Heart right ventricle (tissue), 16 donors: Measurements from ENCODE around the gene FAM53A. TPM values are rescaled to one million over a fixed set of nuclear protein-coding genes. Genes with fewer than 3 reads are reported as not detected.
"Not testable (repeated sequence)": the region's sequence is repeated elsewhere in the genome, so short reads cannot be mapped to it uniquely, and the experiment has no call there.

ENCODE experiments used
- ATAC-seq, 8 donors: fragments of 200-7000 bp; cut with Tn5 transposase; one replicate each; pipeline ENCODE4 v1.9.1; 2020; ENCODE audit warnings: mild to moderate bottlenecking in 8 of 8, moderate library complexity in 8 of 8, moderate number of reproducible peaks in 1 of 8
- DNase-seq, 2 donors: peaks; one replicate each; pipeline ENCODE4 v3.0.0-alpha.2; 2020
- H3K27ac ChIP-seq, 10 donors: fragments of 200-600 bp; sonication (generic) in 2 of 10; one replicate each; pipeline versions ENCODE4 v1.5.0 to v1.8.0; 2020 to 2022; ENCODE audit warnings: mild to moderate bottlenecking in 3 of 10
- H3K27me3 ChIP-seq, 7 donors: fragments of 200-600 bp; one replicate each; pipeline ENCODE4 v1.8.0; 2021 to 2022; ENCODE audit warnings: mild to moderate bottlenecking in 2 of 7
- H3K36me3 ChIP-seq, 9 donors: fragments of 200-600 bp; sonication (generic) in 1 of 9; one replicate each; pipeline versions ENCODE4 v1.5.0 to v1.8.0; 2020 to 2022; ENCODE audit warnings: mild to moderate bottlenecking in 2 of 9
- H3K4me1 ChIP-seq, 9 donors: fragments of 200-600 bp; sonication (generic) in 1 of 9; one replicate each; pipeline versions ENCODE4 v1.5.0 to v1.8.0; 2020 to 2022; ENCODE audit warnings: mild to moderate bottlenecking in 4 of 9
- H3K4me3 ChIP-seq, 10 donors: fragments of 200-600 bp; sonication (generic) in 2 of 10; one replicate each; pipeline versions ENCODE4 v1.5.0 to v1.8.0; 2020 to 2022; ENCODE audit warnings: mild to moderate bottlenecking in 7 of 10, moderate library complexity in 2 of 10
- H3K9me3 ChIP-seq, 11 donors: fragments of 200-600 bp in 10 of 11; sonication (generic) in 2 of 11; one replicate each; pipeline versions ENCODE4 v1.5.0 to v1.8.0; 2013 to 2022; ENCODE audit warnings: mild to moderate bottlenecking in 2 of 11, control low read depth in 1 of 11, moderate library complexity in 1 of 11
- CTCF ChIP-seq, 9 donors: fragments of 200-600 bp; sonication (generic) in 2 of 9; IDR thresholded peaks; one replicate each; pipeline versions ENCODE4 v1.5.0 to v1.8.0; 2021 to 2022; ENCODE audit warnings: antibody characterized with exemption in 9 of 9, mild to moderate bottlenecking in 5 of 9, moderate library complexity in 1 of 9
- whole genome bisulfite sequencing, 2 donors: extraction: QIAGEN DNeasy Blood & Tissue Kit; methylation state at CpG; one replicate each; pipeline ENCODE4 v1.1.7; 2013; ENCODE audit warnings: inconsistent platforms in 1 of 2; 5-methylcytosine and 5-hydroxymethylcytosine counted together
- intact Hi-C, 10 donors: fragments of 100-400 bp; cut with DNase I; formaldehyde crosslinking; loops; one replicate each; pipeline versions ENCODE4 v1.11.1 to v1.14.2; 2022
- polyA plus RNA-seq, 2 donors: library from polyadenylated mRNA; stranded (reverse); fragments of 200-250 nt; gene quantifications; one replicate each; pipeline ENCODE4 v1.2.3, GENCODE V29; 2013
- total RNA-seq, 10 donors: library from RNA; stranded (reverse); fragmentation: NEBNext Ultra II Directional in 3 of 10; extraction: Animal tissue kit (Norgen Biotek cat#: 25700) in 3 of 10; gene quantifications; one replicate each; pipeline versions ENCODE4 v1.2.1 to v1.2.4, GENCODE V29; 2021 to 2023
- donor health status: Arrhythmogenic right ventricular cardiomyopathy.
- donor health status: ischemic (EF 13 %, LVEDD 7.1; RV severe dilation, severe dysfunction).
- donor health status: healthy with polysubstance abuse.
- donor health status: DM: no; HTN: yes; CAD: no.
- donor health status: DM: no; HTN: no; CAD: no.
- donor health status: ischemic (EF 25% LVEDD 6.9; RV normal size, moderate dysfunction).
- donor health status: ischemic (EF 25% LVEDD 5.7; RV mildly dilated, moderate dysfunction).
- donor health status: healthy.
- donor health status: DM: yes; HTN: yes; CAD: no.
- donor health status: Ischemic cardiomyopathy.
- donor health status: ischemic (EF 35%, LVEDD 5.7; RV mildly dilated, moderate dysfunction).
- donor health status: nonischemic (EF 11% LVEDD 7.7; RV severe dilation, severe dysfunction).
- donor health status: DM: yes; HTN: yes; CAD: no.
- donor health status: PGD.
- donor health status: ischemic (EF 29% LVEDD 5.4; RV normal size, mild dysfunction).
- donor health status: nonischemic (EF 23%, LVEDD 6.1; RV moderate dilation, normal function).

FAM53A gene
- total and polyA plus RNA-seq, 12 donors: 0.24 to 1.5 (median 0.74) TPM

GRCh38 chr4:1706358-1706757 lies 22.2 kb upstream of the FAM53A start:
- ATAC-seq (no peak), DNase-seq (no peak)
- 93 to 95% methylated on average over 6 of the region's 6 CpGs for WGBS, 2 donors
- no peak for TF ChIP-seq CTCF (IDR thresholded peaks at IDR 0.05)
- Histone ChIP-seq H3K36me3 (peaks cover 0 to 67% (median 5%) of the 10 kb centered on the region in 9 donors), H3K9me3 (no peaks in the 10 kb centered on the region), H3K27me3 (no peaks in the 10 kb centered on the region), H3K4me3 (no peak overlapping the region), H3K4me1 (peaks cover 5 to 39% (median 15%) of the 10 kb centered on the region in 9 donors), H3K27ac (no peak overlapping the region)
- intact Hi-C loops: no loop called here

DNA sequence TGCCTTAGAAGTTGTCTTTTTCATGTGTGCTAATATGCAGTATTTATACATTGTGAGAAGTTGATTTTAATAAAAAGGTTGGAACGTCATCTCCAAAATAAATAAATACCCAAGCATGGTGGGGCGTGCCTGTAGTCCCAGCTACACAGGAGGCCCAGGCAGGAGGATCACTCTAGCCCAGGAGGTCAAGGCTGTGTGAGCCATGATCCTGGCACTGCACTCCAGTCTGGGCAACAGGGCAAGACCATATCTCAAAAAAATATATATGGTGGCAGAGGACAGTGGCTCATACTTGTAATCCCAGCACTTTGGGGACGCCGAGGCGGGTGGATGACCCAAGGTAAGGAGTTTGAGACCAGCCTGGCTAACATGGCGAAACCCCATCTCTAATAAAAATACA lies 21.6 kb upstream of the FAM53A start:
- peaks cover 2 to 32% (median 9%) of the 10 kb centered on the region in 9 donors for H3K4me1 ChIP-seq
- DNase-seq (no peak), ATAC-seq (no peak)
- no peak overlapping the region for H3K4me3 ChIP-seq
- 97 to 98% methylated on average over 6 of the region's 6 CpGs for whole genome bisulfite sequencing, 2 donors
- TF ChIP-seq CTCF (IDR thresholded peaks at IDR 0.05): no peak
- no peak overlapping the region for H3K27ac ChIP-seq
- no peaks in the 10 kb centered on the region for H3K9me3 ChIP-seq
- intact Hi-C loops: no loop called here
- no peaks in the 10 kb centered on the region for H3K27me3 ChIP-seq
- H3K36me3 ChIP-seq: peaks cover 0 to 74% (median 5%) of the 10 kb centered on the region in 9 donors

- intact Hi-C loops: no loop called here
- H3K36me3 ChIP-seq: peaks cover 0 to 79% (median 14%) of the 10 kb centered on the region in 9 donors
Measured at GRCh38 chr4:1703867-1704266, 19.8 kb upstream of the FAM53A start.

GRCh38 chr4:1701671-1702070 lies 17.6 kb upstream of the FAM53A start:
- H3K9me3 ChIP-seq, intact Hi-C loops, H3K4me1 ChIP-seq, H3K4me3 ChIP-seq, DNase-seq, H3K27me3 ChIP-seq, ATAC-seq: not testable (repeated sequence)
- 91 to 92% methylated on average over 8 of the region's 8 CpGs for WGBS, 2 donors
- H3K36me3 ChIP-seq: peaks cover 0 to 100% (median 31%) of the 10 kb centered on the region in 9 donors
- peak overlapping the region in 1 of 10 donors; percentile 21 for H3K27ac ChIP-seq

More at GRCh38 chr4:1703867-1704266, 19.8 kb upstream of the FAM53A start:
- Histone ChIP-seq H3K9me3 (no peaks in the 10 kb centered on the region), H3K4me3 (no peak overlapping the region), H3K27ac (no peak overlapping the region), H3K4me1 (peaks cover 0 to 15% (median 0%) of the 10 kb centered on the region in 9 donors), H3K27me3 (no peaks in the 10 kb centered on the region)
- no peak for ATAC-seq
- WGBS, 2 donors: 90 to 98% methylated on average over 1 of the region's 1 CpG
- DNase-seq: no peak
- TF ChIP-seq CTCF (IDR thresholded peaks at IDR 0.05): no peak

DNA sequence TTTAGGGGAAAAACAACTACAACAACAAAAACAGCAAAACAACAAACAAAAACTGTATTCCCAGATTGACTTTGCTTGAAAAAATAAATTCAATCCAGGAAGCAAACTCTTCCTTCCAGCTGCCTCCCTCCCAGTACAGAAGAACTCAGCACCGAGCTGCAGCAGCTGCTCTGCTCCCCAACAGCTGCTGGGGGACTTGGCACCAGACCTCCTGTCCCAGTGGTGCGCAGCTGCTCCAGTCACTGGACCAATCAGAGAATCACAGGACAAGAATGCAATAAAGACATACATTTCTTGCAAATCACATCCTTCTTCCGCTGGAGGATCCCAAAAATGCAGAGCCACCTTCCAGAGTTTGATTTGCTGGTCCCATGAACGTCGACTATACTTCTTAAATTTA lies 11.8 kb upstream of the FAM53A start:
- Histone ChIP-seq H3K27me3 (no peaks in the 10 kb centered on the region), H3K4me1 (no peaks in the 10 kb centered on the region), H3K9me3 (no peaks in the 10 kb centered on the region), H3K27ac (no peak overlapping the region), H3K4me3 (no peak overlapping the region), H3K36me3 (peaks cover 0 to 100% (median 51%) of the 10 kb centered on the region in 9 donors)
- ATAC-seq (peak in 1 of 8 donors; percentile 58), DNase-seq (no peak)
- TF ChIP-seq CTCF (IDR thresholded peaks at IDR 0.05): no peak
- WGBS, 2 donors: 62 to 74% methylated on average over 5 of the region's 5 CpGs
- intact Hi-C loops: no loop called here
